GM19099 (cell line): ENCODE measurements around the gene LPAR3.

Source experiments
- POLR2A ChIP-seq: IDR thresholded peaks from 3 replicates; pipeline ENCODE4 v1.6.1; 2011; ENCODE audit warnings: low read depth; ENCODE audit not compliant: insufficient read length; ENCODE audit errors: extremely low read depth

LPAR3 gene

GRCh38 chr1:84849357-84849975 is 43.5 kb downstream of the LPAR3 start:
- TF ChIP-seq POLR2A, result no peak

GRCh38 chr1:84847253-84848250 is 45.5 kb downstream of the LPAR3 start:
- no peak for TF ChIP-seq POLR2A

GRCh38 chr1:84846387-84846786 is 46.6 kb downstream of the LPAR3 start:
- TF ChIP-seq POLR2A, result no peak

GRCh38 chr1:84845357-84845756 is 47.6 kb downstream of the LPAR3 start:
- TF ChIP-seq POLR2A, result no peak

GRCh38 chr1:84844094-84844493 is 48.9 kb downstream of the LPAR3 start:
- no peak for TF ChIP-seq POLR2A

GRCh38 chr1:84842748-84843231 is 50.2 kb downstream of the LPAR3 start:
- TF ChIP-seq POLR2A, result no peak

GRCh38 chr1:84841971-84842370 is 51.0 kb downstream of the LPAR3 start:
- no peak for TF ChIP-seq POLR2A

GRCh38 chr1:84840346-84840745 is 52.7 kb downstream of the LPAR3 start:
- no peak for TF ChIP-seq POLR2A

GRCh38 chr1:84839544-84839943 is 53.5 kb downstream of the LPAR3 start:
- no peak for TF ChIP-seq POLR2A

GRCh38 chr1:84836145-84836544 is 56.9 kb downstream of the LPAR3 start:
- no peak for TF ChIP-seq POLR2A

GRCh38 chr1:84835169-84835568 is 57.8 kb downstream of the LPAR3 start:
- no peak for TF ChIP-seq POLR2A

- no peak for TF ChIP-seq POLR2A
These were observed 58.5 kb downstream of the LPAR3 start for GRCh38 chr1:84834419-84835064.

GRCh38 chr1:84833194-84833593 is 59.8 kb downstream of the LPAR3 start:
- TF ChIP-seq POLR2A, result no peak

- no peak for TF ChIP-seq POLR2A
These were observed 62.9 kb downstream of the LPAR3 start for GRCh38 chr1:84830136-84830535.

GRCh38 chr1:84827976-84828375 is 65.0 kb downstream of the LPAR3 start:
- no peak for TF ChIP-seq POLR2A

- TF ChIP-seq POLR2A, result no peak
These were observed 65.5 kb downstream of the LPAR3 start for GRCh38 chr1:84827555-84827954.

- no peak for TF ChIP-seq POLR2A
These were observed 67.8 kb downstream of the LPAR3 start for GRCh38 chr1:84825161-84825560.
